Measurements from ENCODE around the gene MAP3K7.

The MAP3K7 gene

GRCh38 chr6:90478278-90478677, 108.6 kb downstream of the MAP3K7 start:
- Histone ChIP-seq H2AFZ (ENCODE audit: low read length) (no peak overlapping the region), H3K9ac (ENCODE audit: low read depth, low read length, poor library complexity, severe bottlenecking) (no peak overlapping the region), H3F3A (ENCODE audit: low read depth) (peaks cover 7% of the 10 kb centered on the region; the same call in 1 of the 2 replicates), H4K20me1 (ENCODE audit: insufficient read depth, low read length, poor library complexity, severe bottlenecking) (no peaks in the 10 kb centered on the region), H3K79me2 (ENCODE audit: insufficient read depth, low read length) (peaks cover 14% of the 10 kb centered on the region), H3K27me3 (ENCODE audit: insufficient read depth, low read length, poor library complexity, severe bottlenecking) (no peaks in the 10 kb centered on the region), H3K4me3 (ENCODE audit: low read length, poor library complexity, severe bottlenecking) (no peak overlapping the region), H3K36me3 (ENCODE audit: insufficient read depth, low read length) (no peaks in the 10 kb centered on the region), H3K4me2 (ENCODE audit: low read depth, low read length, poor library complexity, severe bottlenecking) (no peak overlapping the region), H3K4me1 (ENCODE audit: insufficient read depth, low read length, poor library complexity, severe bottlenecking) (peaks cover 58% of the 10 kb centered on the region), H3K9me3 (ENCODE audit: insufficient read depth, low read depth, low read length) (no peaks in the 10 kb centered on the region), H3K9me2 (replicated peaks; ENCODE audit: low read depth, low read length) (no peaks in the 10 kb centered on the region)
- no peak for TF ChIP-seq EZH2phosphoT487 (IDR thresholded peaks at IDR 0.05; ENCODE audit: borderline replicate concordance)
- peak; percentile 51 for TF ChIP-seq CTCF (conservative IDR thresholded peaks at IDR 0.05; ENCODE audit: low read length)

GRCh38 chr6:90477366-90477765, 109.5 kb downstream of the MAP3K7 start:
- Histone ChIP-seq H3F3A (ENCODE audit: low read depth) (peaks cover 7% of the 10 kb centered on the region; the same call in 1 of the 2 replicates), H3K36me3 (ENCODE audit: insufficient read depth, low read length) (no peaks in the 10 kb centered on the region), H3K9me3 (ENCODE audit: insufficient read depth, low read depth, low read length) (no peaks in the 10 kb centered on the region), H3K4me1 (ENCODE audit: insufficient read depth, low read length, poor library complexity, severe bottlenecking) (peaks cover 65% of the 10 kb centered on the region), H3K4me3 (ENCODE audit: low read length, poor library complexity, severe bottlenecking) (no peak overlapping the region), H3K79me2 (ENCODE audit: insufficient read depth, low read length) (peaks cover 14% of the 10 kb centered on the region), H2AFZ (ENCODE audit: low read length) (no peak overlapping the region), H3K9me2 (replicated peaks; ENCODE audit: low read depth, low read length) (no peaks in the 10 kb centered on the region), H3K27me3 (ENCODE audit: insufficient read depth, low read length, poor library complexity, severe bottlenecking) (no peaks in the 10 kb centered on the region), H3K4me2 (ENCODE audit: low read depth, low read length, poor library complexity, severe bottlenecking) (no peak overlapping the region), H4K20me1 (ENCODE audit: insufficient read depth, low read length, poor library complexity, severe bottlenecking) (no peaks in the 10 kb centered on the region), H3K9ac (ENCODE audit: low read depth, low read length, poor library complexity, severe bottlenecking) (no peak overlapping the region)
- TF ChIP-seq EZH2phosphoT487 (IDR thresholded peaks at IDR 0.05; ENCODE audit: borderline replicate concordance) (no peak), CTCF (conservative IDR thresholded peaks at IDR 0.05; ENCODE audit: low read length) (no peak)

GRCh38 chr6:90472716-90473115, 114.2 kb downstream of the MAP3K7 start:
- peak overlapping the region; percentile 81 for H3K9ac ChIP-seq (ENCODE audit: low read depth, low read length, poor library complexity, severe bottlenecking)
- TF ChIP-seq CTCF (conservative IDR thresholded peaks at IDR 0.05; ENCODE audit: low read length) = no peak
- no peak for TF ChIP-seq EZH2phosphoT487 (IDR thresholded peaks at IDR 0.05; ENCODE audit: borderline replicate concordance)
- H3K4me1 ChIP-seq (ENCODE audit: insufficient read depth, low read length, poor library complexity, severe bottlenecking) = peaks cover 87% of the 10 kb centered on the region
- H3K36me3 ChIP-seq (ENCODE audit: insufficient read depth, low read length) = no peaks in the 10 kb centered on the region
- H3K4me3 ChIP-seq (ENCODE audit: low read length, poor library complexity, severe bottlenecking) = peak overlapping the region; percentile 70
- H3K27me3 ChIP-seq (ENCODE audit: insufficient read depth, low read length, poor library complexity, severe bottlenecking) = no peaks in the 10 kb centered on the region
- H3K79me2 ChIP-seq (ENCODE audit: insufficient read depth, low read length) = peaks cover 14% of the 10 kb centered on the region
- H2AFZ ChIP-seq (ENCODE audit: low read length) = no peak overlapping the region
- H3K4me2 ChIP-seq (ENCODE audit: low read depth, low read length, poor library complexity, severe bottlenecking) = peak overlapping the region; percentile 82
- peaks cover 7% of the 10 kb centered on the region; the same call in 1 of the 2 replicates for H3F3A ChIP-seq (ENCODE audit: low read depth)
- no peaks in the 10 kb centered on the region for H3K9me2 ChIP-seq (replicated peaks; ENCODE audit: low read depth, low read length)
- H3K9me3 ChIP-seq (ENCODE audit: insufficient read depth, low read depth, low read length) = no peaks in the 10 kb centered on the region
- H4K20me1 ChIP-seq (ENCODE audit: insufficient read depth, low read length, poor library complexity, severe bottlenecking) = no peaks in the 10 kb centered on the region
